MV-4-11 (cell line): Measurements from ENCODE around the gene HOOK2.
"Not testable (repeated sequence)": the region's sequence is repeated elsewhere in the genome, so short reads cannot be mapped to it uniquely, and the experiment has no call there.

ENCODE experiments used
- DNase-seq: peaks from one replicate; lab custom pipeline; 2025; lab: John Stamatoyannopoulos, UW

The HOOK2 gene

DNA sequence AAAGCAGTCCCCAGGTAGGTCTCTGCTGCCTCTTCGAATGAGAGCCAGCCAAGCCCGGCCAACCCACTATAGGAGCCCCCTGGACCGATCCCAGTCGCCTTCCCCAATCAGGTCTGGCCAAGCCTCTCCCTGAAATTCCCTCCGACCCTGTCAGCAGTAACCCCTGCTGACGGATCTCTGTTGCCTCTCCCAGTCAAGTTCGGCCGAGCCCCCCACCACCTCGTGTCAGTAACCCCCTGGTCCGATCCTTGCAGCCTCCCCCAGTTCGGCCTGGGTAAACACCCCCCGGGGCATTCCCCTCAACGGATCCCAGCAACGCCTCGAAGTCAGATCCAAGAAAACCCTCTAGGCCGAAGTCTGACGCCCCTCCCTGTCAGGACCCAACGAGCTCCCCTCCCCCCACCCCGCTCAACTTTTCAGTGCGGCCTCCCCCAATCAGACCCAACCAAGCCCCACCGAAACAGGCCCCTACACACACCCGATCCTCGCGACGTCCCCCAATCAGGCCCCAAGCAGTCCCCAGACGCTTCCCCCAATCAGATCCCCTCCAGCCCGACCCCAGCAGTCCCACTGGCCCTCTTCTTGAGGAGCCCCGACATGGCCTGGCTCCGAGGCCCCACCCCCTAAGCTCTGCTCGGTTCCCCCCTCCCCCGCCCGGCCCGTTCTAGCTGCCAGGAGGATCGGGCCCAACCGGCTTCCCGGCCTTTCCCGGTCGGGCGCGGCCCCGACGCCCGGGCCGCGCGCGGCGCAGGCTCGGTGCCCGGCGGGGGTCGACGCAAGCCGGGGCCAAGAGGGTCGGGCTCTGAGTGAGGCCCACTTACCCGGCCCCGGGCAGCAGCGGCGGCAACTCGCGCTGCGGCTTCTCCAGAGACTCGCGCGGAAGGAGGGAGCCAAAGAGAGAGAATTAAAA lies 53.4 kb downstream of the HOOK2 start:
- no peak for DNase-seq

DNA sequence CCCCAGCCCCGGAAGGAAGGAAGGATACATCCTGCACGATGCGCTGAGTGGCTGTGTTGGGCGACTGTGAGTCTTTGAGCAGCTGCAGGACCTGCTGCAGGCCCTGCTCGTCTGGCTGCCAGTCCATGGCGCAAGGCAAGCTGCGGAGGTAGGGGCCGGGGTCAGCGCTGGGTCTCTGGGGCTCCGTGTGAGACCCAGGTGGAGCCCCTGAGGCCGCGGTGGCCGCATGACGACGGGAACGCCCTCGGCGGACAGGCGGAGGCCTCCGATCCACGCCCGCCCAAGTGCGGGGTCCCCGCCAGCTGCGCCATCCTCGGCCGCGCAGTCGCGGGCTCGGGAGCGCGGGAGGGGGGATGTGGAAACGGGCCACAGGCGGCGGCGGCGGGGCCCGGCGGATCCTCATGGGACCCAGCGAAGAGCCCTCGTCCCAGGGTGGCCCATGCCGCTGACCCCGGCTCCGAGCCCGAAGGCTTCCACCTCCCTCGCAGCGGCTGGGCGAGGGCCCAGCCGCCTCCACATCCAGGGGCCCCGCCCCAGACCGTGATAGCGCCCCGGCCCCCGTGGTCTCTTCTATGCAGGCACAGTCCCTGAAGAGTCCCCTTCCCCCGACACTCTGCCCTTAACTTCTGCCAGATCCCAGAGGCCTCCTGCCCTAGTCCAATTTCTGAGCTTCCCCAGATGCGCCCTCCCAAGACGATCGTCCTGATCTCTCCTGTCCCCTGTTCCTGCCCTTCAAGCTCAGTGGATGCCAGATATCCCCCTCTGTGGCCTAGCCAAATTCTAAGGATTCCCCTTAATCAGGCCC lies 54.3 kb downstream of the HOOK2 start:
- no peak for DNase-seq

DNA sequence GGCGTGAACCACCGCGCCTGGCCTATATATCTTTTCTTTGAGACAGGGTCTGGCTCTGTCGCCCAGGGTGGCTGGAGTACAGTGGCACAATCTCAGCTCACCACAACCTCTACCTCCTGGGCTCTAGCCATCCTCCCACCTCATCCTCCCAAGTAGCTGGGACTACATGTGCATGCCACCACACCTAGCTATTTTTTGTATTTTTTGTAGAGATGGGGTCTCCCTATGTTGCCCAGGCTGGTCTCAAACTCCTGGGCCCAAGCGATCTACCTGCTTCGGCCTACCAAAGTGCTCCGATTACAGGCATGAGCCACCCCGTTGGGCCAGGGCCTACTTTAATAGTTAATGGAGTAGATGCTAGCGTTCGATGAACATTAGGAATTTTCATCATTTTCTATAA lies 55.1 kb downstream of the HOOK2 start:
- no peak for DNase-seq

DNA sequence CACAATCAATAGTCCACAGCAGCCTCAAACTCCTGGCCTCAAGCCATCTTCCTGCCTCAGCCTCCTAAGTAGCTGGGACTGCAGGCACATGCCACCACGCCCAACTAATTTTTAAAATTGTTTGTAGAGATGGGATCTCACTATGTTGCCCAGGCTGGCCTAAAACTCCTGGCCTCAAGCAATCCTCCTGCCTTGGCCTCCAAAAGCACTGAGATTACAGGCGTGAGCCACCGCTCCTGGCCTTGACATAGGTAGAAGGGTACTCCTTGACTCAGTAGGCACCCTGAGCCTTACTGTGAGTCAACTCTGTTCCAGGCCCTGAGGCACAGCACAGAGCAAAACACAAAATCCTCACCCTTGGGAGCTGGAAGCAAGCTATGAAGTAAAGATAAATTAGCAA lies 59.4 kb downstream of the HOOK2 start:
- DNase-seq: no peak

DNA sequence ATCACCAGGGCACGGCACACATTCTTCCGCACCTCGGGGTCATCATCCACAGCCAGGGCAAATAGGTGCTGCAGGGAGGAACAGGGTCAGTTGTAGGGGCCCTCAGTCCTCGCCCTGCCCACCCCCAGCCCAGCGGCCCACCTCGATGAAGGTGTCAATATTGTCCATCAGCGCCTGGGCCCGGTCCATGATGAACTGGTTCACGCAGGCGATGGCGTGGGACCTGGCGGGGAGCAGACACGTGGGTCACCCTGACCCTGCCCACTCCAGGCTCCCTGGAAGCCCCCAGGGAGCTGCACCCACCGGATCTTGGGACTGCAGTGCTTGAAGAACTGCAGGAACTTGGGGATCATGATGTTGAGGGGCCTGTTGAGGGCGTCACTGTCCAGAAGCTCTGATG lies 60.2 kb downstream of the HOOK2 start:
- no peak for DNase-seq

DNA sequence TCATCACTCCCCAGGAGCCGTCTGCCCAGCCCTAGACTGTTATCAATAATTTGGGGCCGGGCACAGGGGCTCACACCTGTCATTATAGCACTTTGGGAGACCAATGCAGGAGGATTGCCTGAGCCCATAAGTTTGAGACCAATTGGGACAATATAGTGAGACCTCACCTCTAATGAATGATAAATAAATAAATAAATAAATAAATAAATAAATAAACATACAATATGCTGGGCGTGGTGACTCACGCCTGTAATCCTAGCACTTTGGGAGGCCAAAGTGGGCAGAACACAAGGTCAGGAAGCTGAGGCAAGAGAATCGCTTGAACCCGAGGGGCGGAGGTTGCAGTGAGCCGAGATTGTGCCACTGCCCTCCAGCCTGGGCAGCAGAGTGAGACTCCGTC lies 62.0 kb downstream of the HOOK2 start:
- DNase-seq: not testable (repeated sequence)
